Measurements from ENCODE around the gene PHACTR3.

PHACTR3 gene

GRCh38 chr20:59749301-59749700 lies 145.0 kb downstream of the PHACTR3 start:
- no peak for DNase-seq (ENCODE audit: low read depth)
- no peak for TF ChIP-seq CTCF (IDR thresholded peaks at IDR 0.05; ENCODE audit: insufficient read depth, low read depth, low read length, missing control alignments)
- H3K4me3 ChIP-seq (ENCODE audit: low read depth, low read length) = no peak overlapping the region

GRCh38 chr20:59750209-59750840 lies 146.0 kb downstream of the PHACTR3 start:
- TF ChIP-seq CTCF (IDR thresholded peaks at IDR 0.05; ENCODE audit: insufficient read depth, low read depth, low read length, missing control alignments) = no peak
- no peak overlapping the region for H3K4me3 ChIP-seq (ENCODE audit: low read depth, low read length)
- DNase-seq (ENCODE audit: low read depth) = no peak

GRCh38 chr20:59751075-59751711 lies 146.9 kb downstream of the PHACTR3 start:
- no peak overlapping the region for H3K4me3 ChIP-seq (ENCODE audit: low read depth, low read length)
- peak; percentile 92 for TF ChIP-seq CTCF (IDR thresholded peaks at IDR 0.05; ENCODE audit: insufficient read depth, low read depth, low read length, missing control alignments)
- peak; percentile 86 for DNase-seq (ENCODE audit: low read depth)

- peak; percentile 89 for DNase-seq (ENCODE audit: low read depth)
- peak overlapping the region; percentile 36 for H3K4me3 ChIP-seq (ENCODE audit: low read depth, low read length)
- no peak for TF ChIP-seq CTCF (IDR thresholded peaks at IDR 0.05; ENCODE audit: insufficient read depth, low read depth, low read length, missing control alignments)
Measured at GRCh38 chr20:59752101-59752586, 147.8 kb downstream of the PHACTR3 start.

GRCh38 chr20:59752704-59753460 lies 148.5 kb downstream of the PHACTR3 start:
- TF ChIP-seq CTCF (IDR thresholded peaks at IDR 0.05; ENCODE audit: insufficient read depth, low read depth, low read length, missing control alignments) = no peak
- peak overlapping the region; percentile 36 for H3K4me3 ChIP-seq (ENCODE audit: low read depth, low read length)
- peak; percentile 70 for DNase-seq (ENCODE audit: low read depth)

- TF ChIP-seq CTCF (IDR thresholded peaks at IDR 0.05; ENCODE audit: insufficient read depth, low read depth, low read length, missing control alignments) = no peak
- DNase-seq (ENCODE audit: low read depth) = no peak
- H3K4me3 ChIP-seq (ENCODE audit: low read depth, low read length) = no peak overlapping the region
Measured at GRCh38 chr20:59753836-59754235, 149.5 kb downstream of the PHACTR3 start.
